CD14-positive monocyte (primary cell): ENCODE measurements around the gene TMEM178B. TPM values are rescaled to one million over a fixed set of nuclear protein-coding genes. Genes with fewer than 3 reads are reported as not detected.

ENCODE experiments used
- DNase-seq, 3 donors: peaks; one replicate each; pipeline ENCODE4 v3.0.0-alpha.2; 2011 to 2022
- H2AFZ ChIP-seq: 2 replicates; pipeline ENCODE4 v1.6.0; 2012; ENCODE audit warnings: mild to moderate bottlenecking, low read depth, low read length, inconsistent platforms; ENCODE audit not compliant: insufficient read depth, poor library complexity, severe bottlenecking
- H3K27ac ChIP-seq, 2 donors: 1 replicate in 1 of 2; 2 replicates in 1 of 2; pipeline ENCODE4 v1.5.1; 2012 to 2013; ENCODE audit warnings: low read length in 2 of 2, control low read depth in 1 of 2, inconsistent platforms in 1 of 2, low read depth in 1 of 2, mild to moderate bottlenecking in 1 of 2
- H3K27me3 ChIP-seq, 2 donors: one replicate each; pipeline versions ENCODE4 v1.6.0 to v1.6.1; 2011 to 2013; ENCODE audit warnings: low read length in 2 of 2; ENCODE audit not compliant: control insufficient read depth in 2 of 2, insufficient read depth in 2 of 2
- H3K36me3 ChIP-seq, 2 donors: replicated peaks in 1 of 2; 1 replicate in 1 of 2; 2 replicates in 1 of 2; pipeline versions ENCODE4 v1.5.1 to v1.6.1; 2012 to 2013; ENCODE audit warnings: low read length in 2 of 2, control low read depth in 1 of 2, inconsistent platforms in 1 of 2, mild to moderate bottlenecking in 1 of 2; ENCODE audit not compliant: insufficient read depth in 2 of 2, control insufficient read depth in 1 of 2
- H3K4me1 ChIP-seq, 2 donors: 1 replicate in 1 of 2; 2 replicates in 1 of 2; pipeline versions ENCODE4 v1.5.1 to v1.6.1; 2012 to 2013; ENCODE audit warnings: low read length in 2 of 2, control low read depth in 1 of 2, inconsistent platforms in 1 of 2, mild to moderate bottlenecking in 1 of 2, moderate library complexity in 1 of 2; ENCODE audit not compliant: insufficient read depth in 2 of 2, control insufficient read depth in 1 of 2
- H3K4me2 ChIP-seq: replicated peaks from 2 replicates; pipeline ENCODE3; 2012; ENCODE audit warnings: low read length, moderate library complexity, mild to moderate bottlenecking; ENCODE audit not compliant: poor library complexity, severe bottlenecking; ENCODE audit errors: extremely low read depth
- H3K4me3 ChIP-seq, 3 experiments: fragments of 200-600 bp in 1 of 3; sonication (generic) in 1 of 3; replicated peaks in 1 of 3; 1 replicate in 2 of 3; 2 replicates in 1 of 3; pipeline ENCODE4 v1.5.1; 2011 to 2013; ENCODE audit warnings: low read length in 3 of 3, mild to moderate bottlenecking in 3 of 3, control low read depth in 2 of 3, low read depth in 2 of 3, inconsistent platforms in 1 of 3, moderate library complexity in 1 of 3
- H3K79me2 ChIP-seq: 2 replicates; pipeline ENCODE4 v1.6.0; 2012; ENCODE audit warnings: mild to moderate bottlenecking, control low read depth, inconsistent platforms, low read length, moderate library complexity; ENCODE audit not compliant: insufficient read depth
- H3K9ac ChIP-seq: 2 replicates; pipeline ENCODE4 v1.6.0; 2017; ENCODE audit warnings: low read length, mild to moderate bottlenecking; ENCODE audit not compliant: insufficient read depth, poor library complexity, severe bottlenecking
- H3K9me3 ChIP-seq, 2 donors: replicated peaks in 1 of 2; 1 replicate in 1 of 2; 2 replicates in 1 of 2; pipeline versions ENCODE4 v1.5.1 to v1.6.1; 2012 to 2013; ENCODE audit warnings: low read length in 2 of 2, control low read depth in 1 of 2; ENCODE audit not compliant: control insufficient read depth in 1 of 2, insufficient read depth in 1 of 2
- H4K20me1 ChIP-seq: 2 replicates; pipeline ENCODE4 v1.6.0; 2012; ENCODE audit warnings: mild to moderate bottlenecking, low read length, control low read depth, moderate library complexity; ENCODE audit not compliant: insufficient read depth
- H3K27ac Mint-ChIP-seq, 7 donors: one replicate each; pipeline ENCODE4 v1.8.0; 2020; ENCODE audit warnings: mild to moderate bottlenecking in 7 of 7, mixed read lengths in 7 of 7, moderate library complexity in 6 of 7, inconsistent platforms in 2 of 7
- H3K27me3 Mint-ChIP-seq, 3 donors: one replicate each; pipeline ENCODE4 v1.8.0; 2021 to 2022; ENCODE audit warnings: low read depth in 3 of 3, mild to moderate bottlenecking in 3 of 3, mixed read lengths in 3 of 3, moderate library complexity in 3 of 3, inconsistent platforms in 1 of 3
- H3K36me3 Mint-ChIP-seq, 2 donors: one replicate each; pipeline ENCODE4 v1.8.0; 2020; ENCODE audit warnings: mixed read lengths in 2 of 2, inconsistent platforms in 1 of 2, mild to moderate bottlenecking in 1 of 2
- H3K4me1 Mint-ChIP-seq: one replicate; pipeline ENCODE4 v1.8.0; 2020; ENCODE audit warnings: mild to moderate bottlenecking, mixed read lengths
- H3K4me3 Mint-ChIP-seq, 2 donors: one replicate each; pipeline ENCODE4 v1.8.0; 2020; ENCODE audit warnings: mild to moderate bottlenecking in 2 of 2, mixed read lengths in 2 of 2, moderate library complexity in 1 of 2
- H3K9me3 Mint-ChIP-seq, 7 donors: one replicate each; pipeline ENCODE4 v1.8.0; 2020 to 2022; ENCODE audit warnings: mixed read lengths in 7 of 7, mild to moderate bottlenecking in 6 of 7, moderate library complexity in 6 of 7, inconsistent platforms in 2 of 7
- WGBS: methylation state at CpG from one replicate; pipeline ENCODE4 v1.1.5; 2013; ENCODE audit warnings: missing lambda C conversion rate; ENCODE audit not compliant: insufficient coverage; 5-methylcytosine and 5-hydroxymethylcytosine counted together
- intact Hi-C, 2 donors: fragments of 100-400 bp; cut with micrococcal nuclease; formaldehyde crosslinking; loops; one replicate each; pipeline versions ENCODE4 v1.15.0 to v1.15.1; 2023
- polyA plus RNA-seq, 3 donors: library from polyadenylated mRNA; depleted of rRNA in 1 of 3; unstranded in 2 of 3; stranded (reverse) in 1 of 3; fragments of 300-500 nt in 2 of 3; fragments of >200 nt in 1 of 3; fragmentation: Illumina TruSeq in 2 of 3; gene quantifications; 1 replicate in 2 of 3; 2 replicates in 1 of 3; pipeline ENCODE4 v1.2.3, GENCODE V29; 2012 to 2021
- TF ChIP-seq, protein P1 (sequence below): fragments of 200-600 bp; IDR thresholded peaks from one replicate; pipeline ENCODE4 v1.8.0; 2022; ENCODE audit warnings: antibody characterized with exemption, mild to moderate bottlenecking

TMEM178B gene
- polyA plus RNA-seq, 3 donors, result not detected

- H3K9me3 ChIP-seq, result no peaks in the 10 kb centered on the region
- H3K4me2 ChIP-seq, result no peak overlapping the region
- H3K36me3 ChIP-seq, result no peaks in the 10 kb centered on the region
- no peak overlapping the region for H2AFZ ChIP-seq
- Mint-ChIP-seq H3K9me3 (peaks cover 0 to 2% (median 0%) of the 10 kb centered on the region in 7 donors), H3K4me1 (no peaks in the 10 kb centered on the region), H3K4me3 (no peak overlapping the region), H3K36me3 (no peaks in the 10 kb centered on the region), H3K27ac (no peak overlapping the region), H3K27me3 (peaks cover 2 to 13% (median 4%) of the 10 kb centered on the region in 3 donors)
- H3K4me1 ChIP-seq, result no peaks in the 10 kb centered on the region
- no peak overlapping the region for H3K4me3 ChIP-seq
- H3K27me3 ChIP-seq, result peaks cover 0 to 2% of the 10 kb centered on the region in 2 donors
- DNase-seq, result no peak
- H3K79me2 ChIP-seq, result no peaks in the 10 kb centered on the region
- no peaks in the 10 kb centered on the region for H4K20me1 ChIP-seq
- no peak overlapping the region for H3K27ac ChIP-seq
- H3K9ac ChIP-seq, result no peak overlapping the region
- TF ChIP-seq, protein P1, sequence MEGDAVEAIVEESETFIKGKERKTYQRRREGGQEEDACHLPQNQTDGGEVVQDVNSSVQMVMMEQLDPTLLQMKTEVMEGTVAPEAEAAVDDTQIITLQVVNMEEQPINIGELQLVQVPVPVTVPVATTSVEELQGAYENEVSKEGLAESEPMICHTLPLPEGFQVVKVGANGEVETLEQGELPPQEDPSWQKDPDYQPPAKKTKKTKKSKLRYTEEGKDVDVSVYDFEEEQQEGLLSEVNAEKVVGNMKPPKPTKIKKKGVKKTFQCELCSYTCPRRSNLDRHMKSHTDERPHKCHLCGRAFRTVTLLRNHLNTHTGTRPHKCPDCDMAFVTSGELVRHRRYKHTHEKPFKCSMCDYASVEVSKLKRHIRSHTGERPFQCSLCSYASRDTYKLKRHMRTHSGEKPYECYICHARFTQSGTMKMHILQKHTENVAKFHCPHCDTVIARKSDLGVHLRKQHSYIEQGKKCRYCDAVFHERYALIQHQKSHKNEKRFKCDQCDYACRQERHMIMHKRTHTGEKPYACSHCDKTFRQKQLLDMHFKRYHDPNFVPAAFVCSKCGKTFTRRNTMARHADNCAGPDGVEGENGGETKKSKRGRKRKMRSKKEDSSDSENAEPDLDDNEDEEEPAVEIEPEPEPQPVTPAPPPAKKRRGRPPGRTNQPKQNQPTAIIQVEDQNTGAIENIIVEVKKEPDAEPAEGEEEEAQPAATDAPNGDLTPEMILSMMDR, result no peak
- intact Hi-C loops, result no loop called here
Measured at GRCh38 chr7:141406347-141406746, 332.5 kb downstream of the TMEM178B start.

DNA sequence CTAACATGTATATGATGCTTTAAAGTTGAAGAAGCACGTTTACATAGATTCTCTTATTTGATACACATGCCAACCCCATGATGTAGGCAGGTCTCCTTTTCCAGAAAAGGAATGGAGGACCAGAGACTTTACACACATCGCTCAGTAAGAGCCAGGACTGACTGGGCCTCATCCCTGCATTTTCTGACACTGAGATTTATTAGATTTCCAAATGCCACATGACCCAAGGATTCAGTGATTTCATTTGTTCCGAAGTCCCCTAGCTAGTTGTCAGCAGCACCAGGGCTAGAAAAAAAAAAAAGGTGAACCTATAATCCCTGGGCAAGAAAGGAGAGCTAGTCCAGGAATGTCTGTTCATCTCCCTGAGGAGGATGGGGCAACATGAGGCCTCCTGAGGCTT is 334.0 kb downstream of the TMEM178B start:
- H3K9me3 Mint-ChIP-seq, result peaks cover 0 to 4% (median 0%) of the 10 kb centered on the region in 7 donors
- 83% methylated on average over 1 of the region's 3 CpGs for WGBS
- H3K4me3 ChIP-seq, result no peak overlapping the region
- TF ChIP-seq, protein P1, result no peak
- no peaks in the 10 kb centered on the region for H3K4me1 Mint-ChIP-seq
- H3K27me3 Mint-ChIP-seq, result peaks cover 3 to 13% (median 4%) of the 10 kb centered on the region in 3 donors
- H3K36me3 Mint-ChIP-seq, result no peaks in the 10 kb centered on the region
- no peaks in the 10 kb centered on the region for H3K36me3 ChIP-seq
- no peaks in the 10 kb centered on the region for H3K79me2 ChIP-seq
- no peak overlapping the region for H3K4me2 ChIP-seq
- H3K9ac ChIP-seq, result no peak overlapping the region
- peaks cover 0 to 2% of the 10 kb centered on the region in 2 donors for H3K27me3 ChIP-seq
- no peaks in the 10 kb centered on the region for H4K20me1 ChIP-seq
- no peak overlapping the region for H3K4me3 Mint-ChIP-seq
- no peak for DNase-seq
- no peak overlapping the region for H3K27ac Mint-ChIP-seq
- H3K27ac ChIP-seq, result no peak overlapping the region
- no peaks in the 10 kb centered on the region for H3K4me1 ChIP-seq
- H3K9me3 ChIP-seq, result no peaks in the 10 kb centered on the region
- H2AFZ ChIP-seq, result no peak overlapping the region
- intact Hi-C loops, result no loop called here
